Loucy (cell line): ENCODE measurements around the gene ANXA4.

Source experiments
- CTCF ChIP-seq: fragments of 200-600 bp; sonication (generic); conservative IDR thresholded peaks from 2 replicates; pipeline ENCODE4 v1.5.1; 2014; ENCODE audit warnings: mild to moderate bottlenecking, antibody characterized with exemption, low read length
- EZH2phosphoT487 ChIP-seq: fragments of 200-600 bp; IDR thresholded peaks from 2 replicates; pipeline ENCODE4 v1.6.1; 2018; ENCODE audit warnings: antibody characterized with exemption, mild to moderate bottlenecking, moderate library complexity, borderline replicate concordance

- TF ChIP-seq CTCF (no peak), EZH2phosphoT487 (no peak)
Observed at GRCh38 chr2:69721022-69721421, 20.9 kb upstream of the ANXA4 start.
